Spleen (tissue), 11 donors: ENCODE measurements around the gene EGFLAM. TPM values are rescaled to one million over a fixed set of nuclear protein-coding genes. Genes with fewer than 3 reads are reported as not detected.

ENCODE experiments used
- DNase-seq: peaks from one replicate; pipeline ENCODE4 v3.0.0-alpha.2; 2020
- H3K27ac ChIP-seq, 8 donors: fragments of 200-600 bp; sonication (generic) in 7 of 8; 1 replicate in 4 of 8; 2 replicates in 4 of 8; pipeline versions ENCODE4 v1.5.0 to v1.8.0; 2016 to 2021; ENCODE audit warnings: inconsistent platforms in 4 of 8, mild to moderate bottlenecking in 4 of 8, moderate library complexity in 1 of 8
- H3K27me3 ChIP-seq, 7 donors: fragments of 200-600 bp; sonication (generic) in 6 of 7; replicated peaks in 1 of 7; 1 replicate in 4 of 7; 2 replicates in 3 of 7; pipeline versions ENCODE4 v1.5.0 to v1.8.0; 2016 to 2021; ENCODE audit warnings: inconsistent platforms in 3 of 7, mild to moderate bottlenecking in 1 of 7
- H3K36me3 ChIP-seq, 6 donors: fragments of 200-600 bp; sonication (generic) in 5 of 6; 1 replicate in 4 of 6; 2 replicates in 2 of 6; pipeline versions ENCODE4 v1.5.0 to v1.8.0; 2016 to 2021; ENCODE audit warnings: inconsistent platforms in 2 of 6
- H3K4me1 ChIP-seq, 6 donors: fragments of 200-600 bp; sonication (generic) in 5 of 6; 1 replicate in 3 of 6; 2 replicates in 3 of 6; pipeline versions ENCODE4 v1.5.0 to v1.8.0; 2016 to 2021; ENCODE audit warnings: inconsistent platforms in 3 of 6
- H3K4me3 ChIP-seq, 8 donors: fragments of 200-600 bp; sonication (generic) in 7 of 8; 1 replicate in 4 of 8; 2 replicates in 4 of 8; pipeline versions ENCODE4 v1.5.0 to v1.8.0; 2016 to 2021; ENCODE audit warnings: inconsistent platforms in 4 of 8, mild to moderate bottlenecking in 4 of 8, moderate library complexity in 2 of 8
- H3K9me3 ChIP-seq, 8 donors: fragments of 200-600 bp; sonication (generic) in 7 of 8; 1 replicate in 4 of 8; 2 replicates in 4 of 8; pipeline versions ENCODE4 v1.5.0 to v1.8.0; 2016 to 2021; ENCODE audit warnings: inconsistent platforms in 4 of 8
- POLR2A ChIP-seq, 3 donors: fragments of 450-650 bp; IDR thresholded peaks; one replicate each; pipeline ENCODE4 v1.5.1; 2017; ENCODE audit warnings: antibody characterized with exemption in 3 of 3, mild to moderate bottlenecking in 1 of 3
- POLR2AphosphoS5 ChIP-seq, 3 donors: sonication (generic); formaldehyde crosslinking; IDR thresholded peaks; one replicate each; pipeline ENCODE4 v1.5.1; 2017; ENCODE audit warnings: antibody characterized with exemption in 3 of 3
- whole genome bisulfite sequencing, 5 donors: extraction: QIAGEN DNeasy Blood & Tissue Kit in 3 of 5; methylation state at CpG; one replicate each; pipeline versions ENCODE4 v1.1.5 to v1.1.7; 2013 to 2018; 5-methylcytosine and 5-hydroxymethylcytosine counted together
- intact Hi-C: fragments of 100-400 bp; cut with DNase I; formaldehyde crosslinking; loops from one replicate; pipeline ENCODE4 v1.15.0; 2023; ENCODE audit warnings: low total_unique reads
- polyA plus RNA-seq, 3 donors: library from polyadenylated mRNA; stranded (reverse); fragments of 200-250 nt; gene quantifications; one replicate each; pipeline ENCODE4 v1.2.1, GENCODE V29; 2013
- total RNA-seq, 7 donors: library from RNA; depleted of rRNA in 3 of 7; stranded (reverse); fragments of >200 nt in 3 of 7; fragmentation: NEBNext Ultra II Directional in 4 of 7; extraction: Animal tissue kit (Norgen Biotek cat#: 25700) in 4 of 7; gene quantifications; one replicate each; pipeline versions ENCODE4 v1.1.0 to v1.2.1, GENCODE V29; 2016 to 2021
- TF ChIP-seq, protein P1 (sequence below), 11 experiments: fragments of 200-600 bp in 7 of 11; fragments of 450-650 bp in 4 of 11; sonication (generic) in 4 of 11; IDR thresholded peaks in 8 of 11; conservative IDR thresholded peaks in 3 of 11; 1 replicate in 7 of 11; 2 replicates in 4 of 11; pipeline versions ENCODE4 v1.4.0 to v1.8.0; 2016 to 2021; ENCODE audit warnings: antibody characterized with exemption in 11 of 11, inconsistent platforms in 4 of 11, mild to moderate bottlenecking in 1 of 11
- donor health status: healthy with polysubstance abuse.
- donor health status: DM: no; HTN: no; CAD: no; lungs with moderate emphysema.
- donor health status: DM: no; HTN: no; CAD: no.
- donor health status: Bipolar disorder and iron deficiency.
- donor health status: healthy.
- donor health status: DM: no; HTN: no; CAD: no.
- donor health status: DM: yes; HTN: yes; CAD: no.

Gene EGFLAM
- total and polyA plus RNA-seq, 10 donors, result 6.0 to 16.8 (median 10.9) TPM

DNA sequence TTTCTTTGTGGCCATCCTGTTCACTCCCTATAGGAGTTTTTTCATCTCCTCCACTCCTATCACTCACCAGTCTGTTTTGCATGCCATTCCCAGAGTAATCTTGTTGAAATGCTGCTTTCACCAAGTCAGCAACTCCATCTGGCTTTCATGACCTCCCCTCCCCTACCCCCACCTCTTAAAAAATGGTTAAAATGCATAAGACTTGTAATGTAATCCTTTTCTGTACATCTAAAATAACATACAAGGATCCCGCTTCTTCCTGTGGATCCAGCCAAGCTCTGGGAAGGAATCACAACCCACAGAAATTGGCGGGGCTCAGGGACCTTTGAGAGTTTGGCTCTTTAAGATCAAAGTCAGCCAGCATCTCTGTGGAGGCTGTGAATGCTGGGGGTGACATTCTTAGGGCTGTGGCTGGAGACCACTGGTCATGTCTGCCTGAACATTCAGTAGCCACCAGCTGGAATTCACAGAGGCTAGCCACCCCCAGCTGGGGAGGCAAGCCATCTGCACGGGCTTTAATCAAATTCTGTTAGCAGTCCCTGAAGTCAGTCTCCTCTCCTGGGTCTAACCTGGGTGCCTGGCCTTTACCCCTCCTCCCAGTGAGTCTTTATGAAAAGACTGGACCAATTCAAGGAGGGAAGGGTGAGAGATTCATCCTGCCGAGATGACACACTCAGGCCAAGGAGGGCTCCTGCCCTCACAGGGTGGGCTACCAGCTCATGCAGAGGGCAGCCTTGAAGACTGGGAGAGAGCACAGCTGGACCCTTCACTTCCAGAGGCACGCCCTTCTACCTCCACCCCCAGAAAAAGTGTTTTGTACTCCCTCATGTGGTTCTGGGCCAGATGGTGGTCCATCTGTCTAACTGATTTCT lies 165.2 kb downstream of the EGFLAM start:
- Histone ChIP-seq H3K4me1 (peaks cover 0 to 7% (median 0%) of the 10 kb centered on the region in 6 donors), H3K4me3 (no peak overlapping the region), H3K27me3 (peaks cover 0 to 27% (median 0%) of the 10 kb centered on the region in 7 donors), H3K36me3 (no peaks in the 10 kb centered on the region), H3K27ac (no peak overlapping the region), H3K9me3 (no peaks in the 10 kb centered on the region)
- no peak for DNase-seq
- intact Hi-C loops, result no loop called here
- no peak for TF ChIP-seq POLR2A (IDR thresholded peaks at IDR 0.05)
- TF ChIP-seq, protein P1, sequence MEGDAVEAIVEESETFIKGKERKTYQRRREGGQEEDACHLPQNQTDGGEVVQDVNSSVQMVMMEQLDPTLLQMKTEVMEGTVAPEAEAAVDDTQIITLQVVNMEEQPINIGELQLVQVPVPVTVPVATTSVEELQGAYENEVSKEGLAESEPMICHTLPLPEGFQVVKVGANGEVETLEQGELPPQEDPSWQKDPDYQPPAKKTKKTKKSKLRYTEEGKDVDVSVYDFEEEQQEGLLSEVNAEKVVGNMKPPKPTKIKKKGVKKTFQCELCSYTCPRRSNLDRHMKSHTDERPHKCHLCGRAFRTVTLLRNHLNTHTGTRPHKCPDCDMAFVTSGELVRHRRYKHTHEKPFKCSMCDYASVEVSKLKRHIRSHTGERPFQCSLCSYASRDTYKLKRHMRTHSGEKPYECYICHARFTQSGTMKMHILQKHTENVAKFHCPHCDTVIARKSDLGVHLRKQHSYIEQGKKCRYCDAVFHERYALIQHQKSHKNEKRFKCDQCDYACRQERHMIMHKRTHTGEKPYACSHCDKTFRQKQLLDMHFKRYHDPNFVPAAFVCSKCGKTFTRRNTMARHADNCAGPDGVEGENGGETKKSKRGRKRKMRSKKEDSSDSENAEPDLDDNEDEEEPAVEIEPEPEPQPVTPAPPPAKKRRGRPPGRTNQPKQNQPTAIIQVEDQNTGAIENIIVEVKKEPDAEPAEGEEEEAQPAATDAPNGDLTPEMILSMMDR (IDR thresholded peaks at IDR 0.05 in 8 of 11, conservative IDR thresholded peaks at IDR 0.05 in 3 of 11), result no peak
- no peak for TF ChIP-seq POLR2AphosphoS5 (IDR thresholded peaks at IDR 0.05)
- 61 to 80% (median 71%) methylated on average over 5 of the region's 5 CpGs for WGBS, 5 donors

DNA sequence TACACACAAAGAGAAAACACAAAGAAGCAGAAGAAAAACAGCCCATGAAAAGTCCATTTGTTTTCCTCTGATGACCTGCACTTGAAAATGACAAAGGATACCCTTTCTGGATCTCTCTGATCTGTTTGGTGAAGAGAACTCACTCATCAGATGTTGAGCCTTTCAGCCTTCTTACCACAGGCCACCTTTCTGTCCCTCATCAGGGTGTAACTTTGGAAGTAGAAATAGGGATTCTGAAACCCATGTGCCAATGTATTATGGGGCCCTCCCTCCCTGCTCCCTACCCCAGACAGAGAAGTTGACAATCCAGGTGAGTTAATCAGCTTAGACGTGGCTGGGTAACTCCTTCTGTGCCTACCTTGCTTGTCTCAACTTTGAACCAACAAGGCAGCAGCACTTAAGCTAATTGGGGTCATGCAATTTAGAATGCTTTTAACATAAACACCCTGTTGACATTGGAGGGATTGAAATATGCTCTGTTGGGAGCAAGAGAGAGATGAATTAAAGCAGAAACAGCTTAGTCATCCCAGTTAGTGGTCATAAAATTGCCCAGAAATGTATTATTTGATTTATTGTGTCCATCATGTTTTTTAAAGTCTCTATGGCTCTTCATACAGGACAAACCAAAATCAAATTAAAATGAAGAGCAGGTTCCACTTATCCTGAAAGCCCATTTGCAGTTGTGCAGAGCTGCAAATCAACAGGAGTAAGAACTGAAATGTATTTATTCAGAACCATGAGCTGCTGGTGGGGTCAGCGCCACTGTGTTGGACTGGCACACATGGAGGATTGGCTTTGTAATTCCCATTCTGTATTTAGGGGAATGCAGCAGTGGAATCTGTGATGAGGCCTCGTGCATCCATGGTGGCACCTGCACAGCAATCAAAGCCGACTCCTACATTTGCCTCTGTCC lies 166.0 kb downstream of the EGFLAM start:
- DNase-seq, result no peak

DNA sequence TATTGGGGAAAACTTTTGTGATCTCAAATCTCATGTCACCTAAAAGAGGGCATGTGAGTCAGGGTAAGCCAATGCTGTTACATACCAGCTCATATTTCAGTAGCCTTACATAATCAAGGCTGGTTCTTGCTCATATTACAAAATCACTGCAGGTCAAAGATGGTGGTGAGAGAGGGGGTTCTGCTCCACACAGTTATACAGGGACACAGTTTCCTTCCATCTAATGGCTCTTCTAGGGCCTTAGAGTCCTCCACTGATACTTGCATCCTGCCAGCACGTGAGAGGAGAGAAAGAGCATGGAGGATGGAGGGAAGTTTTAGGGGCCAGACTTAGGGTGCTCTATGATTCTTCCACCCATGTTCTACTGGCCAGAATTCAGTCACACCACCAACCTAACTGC lies 168.1 kb downstream of the EGFLAM start:
- Histone ChIP-seq H3K27me3 (peaks cover 0 to 29% (median 0%) of the 10 kb centered on the region in 7 donors), H3K27ac (no peak overlapping the region), H3K4me3 (no peak overlapping the region), H3K36me3 (no peaks in the 10 kb centered on the region), H3K9me3 (no peaks in the 10 kb centered on the region), H3K4me1 (no peaks in the 10 kb centered on the region)
- intact Hi-C loops, result no loop called here
- 56 to 76% (median 57%) methylated on average over 1 of the region's 1 CpG for WGBS, 5 donors
- DNase-seq, result no peak
- TF ChIP-seq, protein P1 (IDR thresholded peaks at IDR 0.05 in 8 of 11, conservative IDR thresholded peaks at IDR 0.05 in 3 of 11), result no peak
- no peak for TF ChIP-seq POLR2AphosphoS5 (IDR thresholded peaks at IDR 0.05)
- TF ChIP-seq POLR2A (IDR thresholded peaks at IDR 0.05), result no peak

More for the DNA sequence above, 166.0 kb downstream of the EGFLAM start:
- H3K27me3 ChIP-seq, result peaks cover 0 to 34% (median 0%) of the 10 kb centered on the region in 7 donors
- intact Hi-C loops, result no loop called here
- no peak overlapping the region for H3K27ac ChIP-seq
- no peaks in the 10 kb centered on the region for H3K36me3 ChIP-seq
- 69 to 88% (median 73%) methylated on average over 4 of the region's 4 CpGs for WGBS, 5 donors
- TF ChIP-seq POLR2A (IDR thresholded peaks at IDR 0.05), result no peak
- TF ChIP-seq, protein P1 (IDR thresholded peaks at IDR 0.05 in 8 of 11, conservative IDR thresholded peaks at IDR 0.05 in 3 of 11), result no peak
- TF ChIP-seq POLR2AphosphoS5 (IDR thresholded peaks at IDR 0.05), result no peak
- H3K4me3 ChIP-seq, result no peak overlapping the region
- H3K9me3 ChIP-seq, result no peaks in the 10 kb centered on the region
- peaks cover 0 to 7% (median 0%) of the 10 kb centered on the region in 6 donors for H3K4me1 ChIP-seq
